Middle frontal gyrus (tissue), 1 donor: Measurements from ENCODE around the gene NCAPD3.

ENCODE experiments used
- DNase-seq: peaks from one replicate; pipeline ENCODE4 v3.0.0-alpha.2; 2015; ENCODE audit warnings: low spot score; ENCODE audit errors: extremely low spot score

NCAPD3 gene

DNA sequence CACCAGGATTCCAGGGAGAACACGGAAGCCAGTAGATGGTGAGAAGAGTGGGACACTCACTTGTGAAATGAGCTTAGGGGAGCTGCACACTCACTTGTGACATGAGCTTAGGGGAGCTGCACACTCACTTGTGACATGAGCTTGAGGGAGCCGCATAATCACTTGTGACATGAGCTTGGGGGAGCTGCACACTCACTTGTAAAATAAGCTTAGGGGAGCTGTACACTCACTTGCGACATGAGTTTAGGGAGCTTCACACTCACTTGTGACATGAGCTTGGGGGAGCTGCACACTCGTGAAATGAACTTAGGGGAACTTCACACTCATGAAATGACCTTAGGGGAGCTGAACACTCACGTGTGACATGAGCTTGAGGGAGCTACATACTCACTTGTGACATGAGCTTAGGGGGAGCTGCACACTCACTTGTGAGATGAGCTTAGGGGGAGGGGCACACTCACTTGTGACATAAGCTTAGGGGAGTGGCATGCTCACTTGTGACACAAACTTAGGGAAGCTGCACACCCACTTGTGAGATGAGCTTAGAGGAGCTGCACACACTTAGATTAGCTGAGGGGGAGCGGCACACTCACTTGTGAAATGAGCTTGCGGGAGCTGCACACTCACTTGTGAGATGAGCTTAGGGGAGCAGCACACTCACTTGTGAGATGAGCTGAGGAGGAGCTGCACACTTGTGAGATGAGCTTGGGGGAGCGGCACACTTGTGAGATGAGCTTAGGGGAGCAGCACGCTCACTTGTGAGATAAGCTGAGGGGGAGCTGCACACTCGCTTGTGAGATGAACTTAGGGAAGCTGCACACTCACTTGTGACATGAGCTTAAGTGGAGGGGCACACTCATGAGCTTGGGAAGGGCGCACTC lies 59.0 kb downstream of the NCAPD3 start:
- DNase-seq, result no peak

DNA sequence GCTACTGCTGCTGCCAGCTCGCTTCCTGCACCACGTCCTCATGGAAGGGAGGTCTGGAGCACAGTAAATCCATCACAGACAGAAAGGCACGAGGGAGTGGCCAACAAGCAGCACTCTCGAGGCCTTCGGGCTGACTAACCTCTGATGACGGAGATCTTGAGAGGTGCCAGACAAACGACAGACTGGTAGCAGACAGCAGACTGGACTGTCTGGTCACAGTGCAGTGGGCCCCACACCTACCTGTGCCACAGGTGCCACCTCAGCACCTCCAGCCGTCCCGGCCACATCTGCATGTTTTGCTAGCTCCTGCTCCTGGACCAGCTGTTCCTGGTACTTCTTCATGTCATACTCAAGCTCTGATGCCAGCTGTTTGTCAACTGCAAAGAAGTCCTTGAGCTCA lies 64.1 kb downstream of the NCAPD3 start:
- no peak for DNase-seq

DNA sequence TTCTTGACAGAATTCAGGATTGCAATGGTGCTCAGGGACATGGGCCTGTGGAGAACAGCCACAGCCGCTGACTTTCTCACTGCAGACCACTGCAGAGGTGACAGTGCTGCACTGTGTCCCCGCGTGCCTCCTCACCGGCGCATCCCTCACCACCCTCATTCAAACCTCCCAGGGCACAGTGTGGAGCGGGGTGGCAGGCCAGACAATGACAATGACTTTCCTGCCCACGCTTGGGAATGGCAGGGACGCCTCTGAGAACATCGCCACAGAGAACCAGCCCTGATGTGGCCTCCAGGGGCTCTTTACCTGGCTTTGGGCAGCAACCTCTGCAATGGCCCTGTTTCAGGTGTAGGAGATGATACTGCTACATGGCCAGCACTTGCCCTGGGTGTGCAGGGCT lies 65.7 kb downstream of the NCAPD3 start:
- no peak for DNase-seq

DNA sequence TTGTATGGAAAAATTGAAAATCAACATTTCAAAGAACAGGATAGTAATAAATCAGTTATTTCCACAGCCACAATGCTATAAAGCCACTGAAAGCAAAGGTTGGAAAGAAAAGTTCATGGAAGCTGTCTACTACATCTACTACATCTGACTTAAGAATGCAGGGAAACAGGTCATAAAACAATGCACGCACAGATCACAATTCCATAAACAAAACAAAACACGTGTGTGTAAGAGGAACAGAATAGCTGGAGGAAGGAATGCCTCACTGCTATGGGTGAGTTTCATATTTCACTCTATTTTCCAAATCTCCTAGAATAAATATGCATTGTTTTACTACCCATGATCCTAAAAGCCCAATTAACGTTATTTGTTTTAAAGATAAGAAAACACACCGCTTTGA lies 66.3 kb downstream of the NCAPD3 start:
- no peak for DNase-seq

DNA sequence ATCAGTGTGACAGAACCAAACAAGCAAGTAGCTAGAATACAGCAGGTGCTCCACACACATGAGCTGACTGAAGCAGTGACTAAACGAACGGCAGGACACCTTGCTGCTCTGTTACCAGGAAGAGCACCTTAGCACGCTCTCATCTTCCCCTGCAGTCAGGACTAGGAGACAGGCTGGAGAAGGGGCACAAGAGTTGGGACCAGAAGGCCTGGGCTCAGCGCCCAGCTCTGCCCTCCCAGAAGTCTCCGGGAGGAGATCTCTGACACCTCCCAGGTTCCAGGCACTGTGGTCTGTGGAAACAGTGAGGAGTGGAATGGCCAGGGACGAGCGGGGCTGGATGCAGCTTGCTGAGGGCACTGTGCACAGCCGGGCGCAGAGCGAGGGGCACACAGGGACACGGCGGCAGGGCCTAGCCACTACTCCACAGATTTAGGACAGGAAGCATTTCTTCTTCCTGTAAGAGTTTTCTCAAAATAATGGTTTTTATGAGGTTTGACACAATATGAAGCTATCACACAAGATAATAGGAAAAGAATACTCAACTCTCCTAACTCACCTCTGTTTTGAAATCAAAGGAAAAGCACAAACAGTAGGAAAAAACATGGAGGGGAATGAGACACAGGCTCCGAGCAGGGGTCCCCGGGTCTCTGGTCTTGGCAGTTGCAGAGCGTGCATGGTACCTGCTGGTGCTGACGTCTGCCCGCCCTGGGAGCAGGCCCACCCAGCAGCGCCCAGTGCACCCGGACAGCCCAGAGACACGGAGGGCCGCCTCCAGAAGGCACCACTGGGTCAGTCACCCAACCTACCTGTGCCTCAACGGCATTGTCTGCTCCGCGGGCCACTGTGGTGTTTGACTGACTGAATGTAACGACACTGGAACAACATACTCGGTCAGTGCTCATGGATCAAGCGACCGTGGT lies 67.6 kb downstream of the NCAPD3 start:
- no peak for DNase-seq

DNA sequence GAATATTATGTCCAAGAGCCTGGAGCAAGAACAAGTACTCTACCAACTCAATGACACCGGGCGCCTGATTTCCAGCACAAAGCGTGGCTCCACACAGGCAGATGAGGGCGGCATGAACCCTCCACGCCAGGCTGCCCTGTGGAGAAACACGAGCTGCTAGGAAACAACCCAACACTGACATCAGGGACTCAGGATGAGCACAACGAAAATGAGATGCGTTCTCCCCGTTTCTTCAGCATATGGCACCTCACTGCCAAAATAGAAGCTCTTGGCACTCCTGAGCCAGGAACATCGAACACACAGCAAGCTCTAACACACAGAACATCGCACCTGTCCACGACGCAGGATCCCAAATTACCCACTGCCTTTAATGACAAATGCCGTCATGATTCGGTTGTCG lies 68.3 kb downstream of the NCAPD3 start:
- DNase-seq, result no peak

DNA sequence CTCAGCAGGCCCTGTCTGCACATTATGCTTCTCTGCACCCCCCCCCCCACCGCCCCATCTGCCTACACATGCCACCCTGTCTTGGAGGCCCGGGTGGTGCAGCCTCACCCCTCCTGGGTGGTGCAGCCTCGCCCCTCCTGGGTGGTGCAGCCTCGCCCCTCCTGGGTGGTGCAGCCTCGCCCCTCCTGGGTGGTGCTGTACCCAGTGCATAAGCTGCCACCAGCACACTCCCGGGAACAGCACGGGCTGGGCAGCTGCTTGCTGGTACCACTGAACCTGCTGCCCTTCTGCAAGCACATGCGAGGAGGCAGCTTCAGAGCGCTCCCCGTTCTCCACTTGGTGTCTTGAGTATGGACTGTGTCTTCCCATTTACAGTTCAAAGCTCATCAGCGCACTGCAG lies 69.3 kb downstream of the NCAPD3 start:
- no peak for DNase-seq

DNA sequence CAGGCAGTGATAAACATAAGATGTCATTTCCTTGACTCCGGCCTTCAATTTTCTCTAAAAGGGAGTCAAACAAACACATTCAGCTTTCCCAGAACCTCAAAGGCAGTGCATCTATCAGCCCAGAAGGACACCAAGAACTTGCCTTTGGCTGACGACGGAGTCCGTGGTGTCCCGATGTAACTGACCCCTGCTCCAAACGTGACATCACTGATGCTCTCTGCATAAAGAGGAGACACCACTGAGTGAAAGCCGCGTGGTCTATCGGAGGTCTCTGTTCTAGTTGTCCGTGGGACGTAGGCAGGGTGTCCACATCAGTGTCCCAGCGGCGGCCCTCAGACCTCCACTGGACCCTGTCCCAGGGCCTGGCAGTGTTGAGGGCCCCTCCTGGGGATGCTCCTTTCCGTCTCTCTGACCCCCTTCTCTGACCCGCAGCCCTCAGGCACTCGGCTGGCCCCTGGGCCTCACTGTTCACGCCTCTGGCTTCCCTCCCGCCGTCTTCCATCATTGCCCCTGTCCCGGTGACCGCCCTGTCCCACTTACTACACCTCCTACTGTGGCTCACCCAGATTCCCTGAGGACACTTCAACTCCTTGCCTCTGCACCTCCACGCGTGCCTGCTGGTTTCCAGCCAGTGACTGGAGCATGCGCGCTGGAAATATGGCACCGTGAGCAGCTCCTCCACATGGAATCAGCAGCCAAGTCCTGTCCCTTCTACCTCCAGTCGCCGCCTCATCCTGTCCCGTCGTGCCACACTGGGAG lies 70.4 kb downstream of the NCAPD3 start:
- DNase-seq, result no peak

DNA sequence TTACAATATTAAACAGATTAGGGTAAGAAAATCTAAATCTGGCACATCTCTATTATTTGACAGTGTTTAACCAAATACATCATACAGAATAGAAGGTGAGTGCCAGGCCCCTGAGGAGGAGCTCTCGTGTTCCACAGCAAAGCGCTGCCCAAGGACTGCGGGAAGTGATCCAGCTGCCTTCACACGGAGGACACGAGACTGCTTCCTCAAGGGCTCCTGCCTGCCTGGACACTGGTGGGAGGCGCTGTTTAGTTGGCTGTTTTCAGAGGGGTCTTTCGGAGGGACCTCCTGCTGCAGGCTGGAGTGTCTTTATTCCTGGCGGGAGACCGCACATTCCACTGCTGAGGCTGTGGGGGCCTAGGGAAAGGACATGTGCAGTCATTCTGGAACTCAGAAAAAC lies 71.1 kb downstream of the NCAPD3 start:
- no peak for DNase-seq

DNA sequence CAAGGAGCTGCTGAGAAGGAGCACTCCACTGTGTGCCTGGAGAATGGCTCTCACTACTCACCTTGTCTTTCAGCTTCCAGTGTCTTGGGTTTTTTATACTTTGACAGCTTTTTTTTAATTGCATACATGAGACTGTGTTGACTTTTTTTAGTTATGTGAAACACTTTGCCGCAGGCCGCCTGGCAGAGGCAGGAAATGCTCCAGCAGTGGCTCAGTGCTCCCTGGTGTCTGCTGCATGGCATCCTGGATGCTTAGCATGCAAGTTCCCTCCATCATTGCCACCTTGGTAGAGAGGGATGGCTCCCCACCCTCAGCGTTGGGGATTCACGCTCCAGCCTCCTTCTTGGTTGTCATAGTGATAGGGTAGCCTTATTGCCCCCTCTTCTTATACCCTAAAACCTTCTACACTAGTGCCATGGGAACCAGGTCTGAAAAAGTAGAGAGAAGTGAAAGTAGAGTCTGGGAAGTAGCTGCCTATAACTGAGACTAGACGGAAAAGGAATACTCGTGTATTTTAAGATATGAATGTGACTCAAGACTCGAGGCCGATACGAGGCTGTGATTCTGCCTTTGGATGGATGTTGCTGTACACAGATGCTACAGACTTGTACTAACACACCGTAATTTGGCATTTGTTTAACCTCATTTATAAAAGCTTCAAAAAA lies 72.6 kb downstream of the NCAPD3 start:
- DNase-seq, result no peak

DNA sequence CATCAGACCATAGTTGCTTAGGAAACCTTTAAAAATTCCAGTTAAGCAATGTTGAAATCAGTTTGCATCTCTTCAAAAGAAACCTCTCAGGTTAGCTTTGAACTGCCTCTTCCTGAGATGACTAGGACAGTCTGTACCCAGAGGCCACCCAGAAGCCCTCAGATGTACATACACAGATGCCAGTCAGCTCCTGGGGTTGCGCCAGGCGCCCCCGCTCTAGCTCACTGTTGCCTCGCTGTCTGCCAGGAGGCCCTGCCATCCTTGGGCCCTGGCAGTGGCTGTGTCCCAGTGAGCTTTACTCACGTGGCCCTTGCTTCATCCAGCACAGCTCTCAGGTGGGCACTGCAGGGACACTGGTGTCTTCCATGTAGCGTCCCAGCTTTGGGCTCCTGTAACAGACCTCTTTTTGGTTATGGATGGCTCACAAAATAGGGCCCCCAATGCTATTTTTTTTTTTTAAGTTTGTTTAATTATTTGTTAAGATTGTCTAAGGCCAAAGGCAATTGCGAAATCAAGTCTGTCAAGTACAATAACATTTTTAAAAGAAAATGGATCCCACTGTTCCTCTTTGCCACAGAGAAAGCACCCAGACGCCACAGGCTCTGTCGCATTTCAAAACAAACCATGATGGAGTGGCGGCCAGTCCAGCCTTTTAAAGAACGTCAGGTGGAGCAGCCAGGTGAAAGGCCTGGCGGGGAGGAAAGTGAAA lies 73.4 kb downstream of the NCAPD3 start:
- DNase-seq, result no peak

DNA sequence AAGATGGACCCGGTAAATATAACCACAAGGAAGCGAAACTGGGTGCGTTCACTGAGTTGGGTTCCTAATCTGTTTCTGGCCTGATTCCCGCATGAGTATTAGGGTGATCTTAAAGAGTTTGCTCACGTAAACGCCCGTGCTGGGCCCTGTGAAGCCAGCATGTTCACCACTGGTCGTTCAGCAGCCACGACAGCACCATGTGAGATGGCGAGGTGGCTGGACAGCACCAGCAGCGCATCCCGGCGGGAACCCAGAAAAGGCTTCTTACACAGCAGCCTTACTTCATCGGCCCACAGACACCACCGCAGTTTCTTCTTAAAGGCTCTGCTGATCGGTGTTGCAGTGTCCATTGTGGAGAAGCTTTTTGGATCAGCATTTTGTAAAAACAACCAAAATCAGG lies 74.4 kb downstream of the NCAPD3 start:
- DNase-seq, result no peak

DNA sequence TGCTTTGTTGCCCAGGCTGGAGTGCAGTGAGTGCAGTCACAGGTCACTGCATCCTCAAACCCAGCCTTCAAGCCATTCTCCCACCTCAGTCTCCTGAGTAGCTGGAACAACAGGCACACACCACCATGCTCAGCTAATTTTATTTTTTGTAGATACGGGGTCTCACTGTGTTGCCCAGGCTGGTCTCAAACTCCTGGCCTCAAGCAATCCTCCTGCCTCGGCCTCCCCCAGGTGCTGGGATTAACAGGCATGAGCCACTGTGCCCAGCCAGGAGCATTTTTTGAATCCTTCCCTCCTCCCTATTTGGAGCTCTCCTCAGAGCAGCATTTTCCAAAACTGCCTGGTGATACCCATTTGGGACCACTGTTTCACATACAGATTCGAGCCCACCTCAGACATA lies 77.2 kb downstream of the NCAPD3 start:
- DNase-seq, result no peak

DNA sequence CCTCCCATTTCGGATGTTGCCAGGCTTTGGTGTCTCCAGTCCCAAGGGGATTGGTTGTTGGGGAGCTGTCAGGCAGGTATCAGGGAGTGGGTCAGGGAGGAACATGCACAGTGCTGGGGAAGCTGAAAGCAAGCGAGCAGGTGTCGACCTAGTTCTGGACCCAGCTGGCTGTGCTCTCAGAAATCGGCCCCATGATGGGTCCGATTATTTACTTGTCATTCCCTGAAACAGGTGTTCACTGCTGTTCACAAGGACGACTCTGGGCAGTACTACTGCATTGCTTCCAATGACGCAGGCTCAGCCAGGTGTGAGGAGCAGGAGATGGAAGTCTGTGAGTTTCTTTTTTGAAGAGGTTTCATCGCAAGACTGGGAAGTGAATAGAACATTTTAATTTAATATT lies 78.1 kb downstream of the NCAPD3 start:
- no peak for DNase-seq

DNA sequence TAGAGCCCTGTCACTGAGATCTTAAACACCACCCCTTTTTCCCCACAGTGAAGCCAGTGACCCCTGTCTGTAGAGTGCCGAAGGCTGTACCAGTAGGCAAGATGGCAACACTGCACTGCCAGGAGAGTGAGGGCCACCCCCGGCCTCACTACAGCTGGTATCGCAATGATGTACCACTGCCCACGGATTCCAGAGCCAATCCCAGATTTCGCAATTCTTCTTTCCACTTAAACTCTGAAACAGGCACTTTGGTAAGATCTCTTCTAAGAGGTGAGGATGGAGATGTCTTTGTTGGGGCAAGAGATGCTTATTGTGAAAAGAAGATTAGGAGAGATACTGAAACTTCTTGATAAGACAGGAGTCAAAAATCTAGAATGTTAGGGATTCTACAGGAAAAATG lies 79.0 kb downstream of the NCAPD3 start:
- no peak for DNase-seq

DNA sequence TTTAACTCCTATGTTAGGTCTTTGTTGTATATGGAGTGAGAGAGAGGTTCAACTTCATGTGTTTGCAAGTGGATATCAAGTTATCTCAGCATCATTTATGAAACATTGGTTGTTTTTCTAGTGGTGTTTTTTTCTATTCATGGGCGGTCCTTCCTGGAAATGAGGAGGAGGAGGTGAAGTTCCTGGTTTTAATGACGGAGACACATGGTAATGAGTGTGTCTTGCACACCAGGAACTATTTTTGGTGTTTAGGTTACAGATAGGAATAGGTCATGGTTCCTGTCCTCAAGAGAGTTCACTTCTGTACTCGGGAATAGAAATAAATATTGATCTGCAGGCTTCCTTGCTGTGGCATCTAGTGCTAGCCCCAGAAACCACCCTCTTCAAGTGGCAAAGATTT lies 80.0 kb downstream of the NCAPD3 start:
- DNase-seq, result no peak

DNA sequence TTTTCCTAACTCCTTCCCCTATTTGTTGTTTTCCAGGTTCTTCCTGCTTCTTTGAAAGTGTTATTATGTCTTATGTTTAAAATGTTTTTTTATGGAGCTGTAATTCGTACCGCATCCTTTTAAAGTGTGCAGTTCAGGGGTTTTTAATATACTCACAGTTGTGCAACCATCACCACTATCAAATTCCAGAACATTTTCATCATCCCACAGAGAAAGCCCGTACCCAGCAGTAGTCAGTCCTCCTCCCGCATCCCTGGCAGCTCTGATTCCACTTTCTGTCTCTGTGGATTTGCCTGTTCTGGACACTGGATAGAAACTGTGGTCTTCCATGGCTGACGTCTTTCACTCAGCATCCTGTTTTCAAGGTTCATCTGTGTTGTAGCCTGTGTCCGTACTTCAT lies 81.2 kb downstream of the NCAPD3 start:
- DNase-seq, result no peak

DNA sequence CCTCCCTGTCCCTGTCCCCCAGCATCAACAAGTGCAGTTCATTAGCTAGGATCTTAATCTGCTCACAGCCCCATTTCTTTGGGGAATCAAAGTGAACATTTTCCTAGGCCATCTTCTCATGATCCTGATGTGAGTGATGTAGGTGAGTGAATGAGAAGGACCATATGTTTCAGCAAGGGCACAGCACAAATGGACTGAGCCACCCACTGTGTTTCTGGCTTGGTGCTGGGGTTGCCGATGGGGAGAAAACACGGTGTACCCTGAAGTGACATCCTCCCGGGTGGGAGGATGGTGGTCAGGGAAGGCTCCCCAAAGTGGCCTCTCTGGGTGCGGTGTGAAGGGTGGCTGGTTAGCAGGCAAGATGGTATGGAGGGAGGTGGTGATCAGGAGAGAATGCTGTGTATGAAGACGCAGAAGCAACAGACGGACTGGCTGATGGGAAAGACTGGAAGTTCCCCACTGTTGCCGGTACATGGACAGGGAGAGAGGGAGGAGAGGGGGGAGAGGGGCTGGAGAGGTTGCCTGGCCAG lies 82.7 kb downstream of the NCAPD3 start:
- DNase-seq, result no peak

DNA sequence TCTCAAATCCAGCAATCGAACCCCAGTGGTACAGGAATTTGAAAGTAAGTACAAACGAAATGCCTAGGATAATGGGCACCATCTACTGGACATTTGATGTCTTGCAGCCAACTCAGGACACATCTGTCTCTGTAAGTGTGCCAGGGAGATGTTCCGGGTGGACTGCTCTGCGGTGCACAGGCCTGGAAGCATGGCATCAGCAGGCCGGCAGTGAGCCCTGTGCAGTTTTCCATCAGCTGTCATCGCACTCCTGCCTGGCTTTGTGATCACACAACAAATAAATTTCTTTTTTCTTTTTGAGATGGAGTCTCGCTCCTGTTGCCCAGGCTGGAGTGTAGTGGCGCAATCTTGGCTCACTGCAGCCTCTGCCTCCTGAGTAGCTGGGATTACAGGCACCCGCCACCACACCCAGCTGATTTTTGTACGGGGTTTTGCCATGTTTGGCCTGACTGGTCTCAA lies 83.9 kb downstream of the NCAPD3 start:
- peak; percentile 91 for DNase-seq

DNA sequence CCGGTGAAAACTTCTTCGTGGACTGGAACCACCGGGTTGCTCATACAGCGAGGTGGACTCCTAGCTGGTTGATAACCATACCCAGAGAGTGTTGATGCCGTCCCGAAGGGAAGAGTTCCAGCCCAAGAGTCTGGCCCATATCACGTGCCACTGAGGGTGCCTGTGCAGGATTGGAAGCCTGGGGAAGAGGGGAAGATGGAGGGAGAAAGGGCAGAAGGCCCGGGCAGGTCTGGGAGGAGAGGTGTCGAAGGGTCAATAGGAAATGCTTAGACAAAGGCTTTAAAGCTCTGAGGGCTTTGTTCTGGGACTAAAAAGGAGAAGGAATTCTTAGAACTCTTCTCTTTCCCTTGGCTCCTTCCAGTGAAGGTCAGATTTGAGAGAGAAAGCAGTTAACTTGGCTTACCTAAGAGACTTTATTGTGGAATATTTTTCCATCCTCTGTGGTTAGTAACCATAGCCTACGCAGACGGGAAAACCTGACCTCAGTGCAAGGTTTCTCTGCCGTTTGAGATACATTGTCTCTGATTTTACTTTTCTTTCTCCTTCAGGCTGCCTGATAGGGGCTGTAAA lies 84.4 kb downstream of the NCAPD3 start:
- DNase-seq, result no peak
